Posterior vena cava (tissue), 2 donors: Measurements from ENCODE around the gene CDKL5. TPM values are rescaled to one million over a fixed set of nuclear protein-coding genes. Genes with fewer than 3 reads are reported as not detected.
"Not testable (repeated sequence)": the region's sequence is repeated elsewhere in the genome, so short reads cannot be mapped to it uniquely, and the experiment has no call there.

ENCODE experiments used
- DNase-seq: peaks from one replicate; pipeline ENCODE4 v3.0.0-alpha.2; 2020; ENCODE audit warnings: low spot score
- intact Hi-C, 2 donors: fragments of 100-400 bp; cut with DNase I; formaldehyde crosslinking; loops; one replicate each; pipeline versions ENCODE4 v1.14.1 to v1.14.2; 2022 to 2023
- long read RNA-seq, 2 donors: library from polyadenylated mRNA; unstranded; transcript quantifications; one replicate each; pipeline ENCODE4 v2.0.0, GENCODE V29; 2020 to 2021
- total RNA-seq, 2 donors: library from RNA; stranded (reverse); fragmentation: NEBNext Ultra II Directional; extraction: Animal tissue kit (Norgen Biotek cat#: 25700); gene quantifications; one replicate each; pipeline ENCODE4 v1.2.1, GENCODE V29; 2021
- donor health status: DM: yes; HTN: yes; CAD: no.
- donor health status: DM: yes; HTN: yes; CAD: no.

The CDKL5 gene
- 10 to 100 TPM in 1 of 2 donors, 1 to 10 TPM in 1; 9.9 to 17.2 TPM for total RNA-seq
- long read RNA-seq, donor 1, partial matches to known transcripts, result 0 of 2 reads
- long read RNA-seq, donor 1, other reads (novel, unspliced or antisense), result 2 of 2 reads
- long read RNA-seq, donor 2, partial matches to known transcripts, result 10 of 16 reads
- long read RNA-seq, donor 2, other reads (novel, unspliced or antisense), result 6 of 16 reads

GRCh38 chrX:18425199-18426003 lies at the start of gene CDKL5:
Gene CDKL5, plus strand, starts transcription at chrX:18425608. Its CDS starts 81,489 bp downstream, at chrX:18507097.
- intact Hi-C loops, result no loop called here
- DNase-seq, result peak; percentile 99

GRCh38 chrX:18377796-18378195 lies 47.6 kb upstream of the CDKL5 start:
- DNase-seq, result no peak
- intact Hi-C loops, result no loop called here

GRCh38 chrX:18389966-18390365 lies 35.4 kb upstream of the CDKL5 start:
- no peak for DNase-seq
- intact Hi-C loops, result loop anchor here in 1 of 2 donors (10.0 kb wide), 1 partner anchor 945 kb away; no protein-coding TSS in a partner anchor

GRCh38 chrX:18390941-18391538 lies 34.4 kb upstream of the CDKL5 start:
- intact Hi-C loops, result loop anchor here in 1 of 2 donors (10.0 kb wide), 1 partner anchor 944 kb away; no protein-coding TSS in a partner anchor

GRCh38 chrX:18394477-18394876 lies 30.9 kb upstream of the CDKL5 start:
- DNase-seq, result no peak
- intact Hi-C loops, result loop anchor here in 1 of 2 donors (10.0 kb wide), 1 partner anchor 940 kb away; no protein-coding TSS in a partner anchor

More at GRCh38 chrX:18390941-18391538, 34.4 kb upstream of the CDKL5 start:
- peak; percentile 86 for DNase-seq

- intact Hi-C loops, result loop anchor here in 1 of 2 donors (10.0 kb wide), 1 partner anchor 933 kb away; no protein-coding TSS in a partner anchor
- DNase-seq, result no peak
Measured at GRCh38 chrX:18401848-18402213, 23.6 kb upstream of the CDKL5 start.

GRCh38 chrX:18406531-18407266 lies 18.7 kb upstream of the CDKL5 start:
- no peak for DNase-seq
- intact Hi-C loops, result loop anchor here in 1 of 2 donors (10.0 kb wide), 1 partner anchor 928 kb away; no protein-coding TSS in a partner anchor

- intact Hi-C loops, result loop anchor here in 1 of 2 donors (10.0 kb wide), 1 partner anchor 485 kb away; no protein-coding TSS in a partner anchor
- DNase-seq, result no peak
Measured at GRCh38 chrX:18410038-18410437, 15.4 kb upstream of the CDKL5 start.

GRCh38 chrX:18415386-18415785 lies 10.0 kb upstream of the CDKL5 start:
- intact Hi-C loops, result loop anchor here in 1 of 2 donors (10.0 kb wide), 1 partner anchor 479 kb away; no protein-coding TSS in a partner anchor
- no peak for DNase-seq

- intact Hi-C loops, result loop anchor here in 1 of 2 donors (5.0 kb wide), 1 partner anchor 470 kb away; no protein-coding TSS in a partner anchor
- no peak for DNase-seq
Measured at GRCh38 chrX:18422325-18422724, 3.1 kb upstream of the CDKL5 start.

- no peak for DNase-seq
- intact Hi-C loops, result loop anchor here in 1 of 2 donors (5.0 kb wide), 1 partner anchor 469 kb away; no protein-coding TSS in a partner anchor
Measured at GRCh38 chrX:18422886-18423285, 2.5 kb upstream of the CDKL5 start.

GRCh38 chrX:18424482-18425198 lies 768 bp upstream of the CDKL5 start:
- DNase-seq, result no peak

GRCh38 chrX:18426004-18426320 lies 554 bp downstream of the CDKL5 start:
- intact Hi-C loops, result no loop called here
- DNase-seq, result no peak

More at GRCh38 chrX:18424482-18425198, 768 bp upstream of the CDKL5 start:
- intact Hi-C loops, result loop anchor here in 1 of 2 donors (5.0 kb wide), 1 partner anchor 468 kb away; no protein-coding TSS in a partner anchor

GRCh38 chrX:18428006-18428405 lies 2.6 kb downstream of the CDKL5 start:
- intact Hi-C loops, result no loop called here
- DNase-seq, result no peak

GRCh38 chrX:18433288-18433687 lies 7.9 kb downstream of the CDKL5 start:
- DNase-seq, intact Hi-C loops: not testable (repeated sequence)

GRCh38 chrX:18434896-18435295 lies 9.5 kb downstream of the CDKL5 start:
- DNase-seq, result no peak
- intact Hi-C loops, result no loop called here

GRCh38 chrX:18436017-18436416 lies 10.6 kb downstream of the CDKL5 start:
- no peak for DNase-seq
- intact Hi-C loops, result no loop called here

GRCh38 chrX:18440835-18441234 lies 15.4 kb downstream of the CDKL5 start:
- intact Hi-C loops, result no loop called here
- DNase-seq, result no peak
